HEK293 (cell line): ENCODE measurements around the gene NEMP1.

ENCODE experiments used
- GFI1B ChIP-seq: fragments of 450-650 bp; formaldehyde crosslinking; IDR thresholded peaks from 2 replicates; pipeline ENCODE4 v1.5.1; 2016; ENCODE audit warnings: missing biosample characterization, missing genetic modification characterization
- ZNF274 ChIP-seq, 2 experiments: fragments of 200-500 bp in 1 of 2; fragments of 450-650 bp in 1 of 2; sonication (Bioruptor generic) in 1 of 2; formaldehyde crosslinking in 1 of 2; IDR thresholded peaks; 2 replicates each; pipeline versions ENCODE4 v1.5.1 to v1.6.1; 2014 to 2016; ENCODE audit warnings: borderline replicate concordance in 1 of 2, inconsistent platforms in 1 of 2, low read length in 1 of 2, missing biosample characterization in 1 of 2, missing genetic modification characterization in 1 of 2
- ZNF660 ChIP-seq: fragments of 450-650 bp; IDR thresholded peaks from 2 replicates; pipeline ENCODE4 v1.5.1; 2018; ENCODE audit warnings: missing biosample characterization, mild to moderate bottlenecking, missing genetic modification characterization
- TF ChIP-seq, protein P1 (sequence below): fragments of 450-650 bp; formaldehyde crosslinking; IDR thresholded peaks from 2 replicates; pipeline ENCODE4 v1.5.1; 2016; ENCODE audit warnings: missing biosample characterization, missing genetic modification characterization

- TF ChIP-seq ZNF274 (IDR thresholded peaks at IDR 0.05; ENCODE audit: low read length) (no peak), ZNF274 (tag by site-specific recombination; IDR thresholded peaks at IDR 0.05; ENCODE audit: borderline replicate concordance) (no peak), ZNF660 (tag by site-specific recombination) (no peak), GFI1B (tag by site-specific recombination) (no peak)
- TF ChIP-seq, protein P1, sequence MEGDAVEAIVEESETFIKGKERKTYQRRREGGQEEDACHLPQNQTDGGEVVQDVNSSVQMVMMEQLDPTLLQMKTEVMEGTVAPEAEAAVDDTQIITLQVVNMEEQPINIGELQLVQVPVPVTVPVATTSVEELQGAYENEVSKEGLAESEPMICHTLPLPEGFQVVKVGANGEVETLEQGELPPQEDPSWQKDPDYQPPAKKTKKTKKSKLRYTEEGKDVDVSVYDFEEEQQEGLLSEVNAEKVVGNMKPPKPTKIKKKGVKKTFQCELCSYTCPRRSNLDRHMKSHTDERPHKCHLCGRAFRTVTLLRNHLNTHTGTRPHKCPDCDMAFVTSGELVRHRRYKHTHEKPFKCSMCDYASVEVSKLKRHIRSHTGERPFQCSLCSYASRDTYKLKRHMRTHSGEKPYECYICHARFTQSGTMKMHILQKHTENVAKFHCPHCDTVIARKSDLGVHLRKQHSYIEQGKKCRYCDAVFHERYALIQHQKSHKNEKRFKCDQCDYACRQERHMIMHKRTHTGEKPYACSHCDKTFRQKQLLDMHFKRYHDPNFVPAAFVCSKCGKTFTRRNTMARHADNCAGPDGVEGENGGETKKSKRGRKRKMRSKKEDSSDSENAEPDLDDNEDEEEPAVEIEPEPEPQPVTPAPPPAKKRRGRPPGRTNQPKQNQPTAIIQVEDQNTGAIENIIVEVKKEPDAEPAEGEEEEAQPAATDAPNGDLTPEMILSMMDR (tag by site-specific recombination) = no peak
Observed at GRCh38 chr12:57089271-57090245, 11.0 kb upstream of the NEMP1 start.
